ENCODE measurements around the gene SERINC2.

The SERINC2 gene

DNA sequence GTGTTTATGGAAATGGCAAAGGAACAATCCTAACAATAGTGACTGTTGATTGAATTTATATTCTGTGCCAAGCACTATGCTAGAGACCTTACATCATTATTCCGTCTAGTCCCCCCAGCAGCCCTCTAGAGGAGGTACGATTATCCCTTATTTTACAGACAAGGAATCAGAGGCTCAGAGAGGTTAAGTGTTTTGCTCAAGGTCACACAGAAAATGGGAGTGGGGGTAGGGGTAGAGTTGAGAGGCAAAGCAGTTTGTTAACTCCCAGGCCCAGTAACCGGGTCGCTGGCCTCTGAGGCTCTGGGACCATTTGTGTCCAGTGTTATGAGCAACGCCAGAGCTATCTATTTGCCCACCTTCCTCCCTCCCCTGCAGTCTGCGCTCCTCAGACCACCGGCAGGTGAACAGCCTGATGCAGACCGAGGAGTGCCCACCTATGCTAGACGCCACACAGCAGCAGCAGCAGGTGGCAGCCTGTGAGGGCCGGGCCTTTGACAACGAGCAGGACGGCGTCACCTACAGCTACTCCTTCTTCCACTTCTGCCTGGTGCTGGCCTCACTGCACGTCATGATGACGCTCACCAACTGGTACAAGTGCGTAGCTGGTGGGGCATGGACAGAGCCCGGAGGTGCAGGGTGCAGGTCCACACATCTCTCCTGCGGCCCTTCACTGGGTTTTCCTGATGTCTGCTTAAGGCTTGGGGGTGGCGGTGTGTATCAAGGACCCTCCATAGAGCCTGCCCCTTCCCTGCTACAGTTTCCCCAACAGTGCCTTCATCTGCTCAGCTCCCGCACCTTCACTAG is 19.8 kb downstream of the SERINC2 start:
- in situ Hi-C loops (cut with MboI; ENCODE audit: low sequenced_read_pairs), result no loop called here

DNA sequence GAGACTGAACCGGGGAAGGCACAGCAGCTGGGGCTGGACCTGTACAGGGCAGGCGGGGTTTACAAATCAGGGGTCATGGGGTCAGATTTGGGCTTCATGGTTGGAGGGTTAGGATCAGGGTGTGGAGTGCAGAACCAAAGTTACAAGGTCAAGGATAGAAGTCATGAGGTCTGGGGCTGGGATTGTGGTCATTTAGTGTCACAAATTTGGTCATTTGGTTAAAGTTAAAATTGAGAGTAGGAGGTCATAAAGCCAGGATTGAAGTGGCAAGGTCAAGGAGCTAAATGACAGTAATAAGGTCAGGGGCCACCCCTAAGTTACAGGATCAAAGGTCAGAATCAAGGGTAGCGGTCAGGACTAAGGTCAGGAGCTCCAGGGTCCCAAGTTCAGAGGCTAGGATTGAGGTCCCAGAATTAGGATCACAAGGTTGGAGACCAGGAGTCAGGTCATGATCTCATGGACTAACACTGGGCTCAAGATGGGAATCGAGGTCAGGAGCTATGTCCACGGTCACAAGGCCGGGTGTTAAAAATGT is 20.4 kb downstream of the SERINC2 start:
- in situ Hi-C loops (cut with MboI; ENCODE audit: low sequenced_read_pairs), result no loop called here

DNA sequence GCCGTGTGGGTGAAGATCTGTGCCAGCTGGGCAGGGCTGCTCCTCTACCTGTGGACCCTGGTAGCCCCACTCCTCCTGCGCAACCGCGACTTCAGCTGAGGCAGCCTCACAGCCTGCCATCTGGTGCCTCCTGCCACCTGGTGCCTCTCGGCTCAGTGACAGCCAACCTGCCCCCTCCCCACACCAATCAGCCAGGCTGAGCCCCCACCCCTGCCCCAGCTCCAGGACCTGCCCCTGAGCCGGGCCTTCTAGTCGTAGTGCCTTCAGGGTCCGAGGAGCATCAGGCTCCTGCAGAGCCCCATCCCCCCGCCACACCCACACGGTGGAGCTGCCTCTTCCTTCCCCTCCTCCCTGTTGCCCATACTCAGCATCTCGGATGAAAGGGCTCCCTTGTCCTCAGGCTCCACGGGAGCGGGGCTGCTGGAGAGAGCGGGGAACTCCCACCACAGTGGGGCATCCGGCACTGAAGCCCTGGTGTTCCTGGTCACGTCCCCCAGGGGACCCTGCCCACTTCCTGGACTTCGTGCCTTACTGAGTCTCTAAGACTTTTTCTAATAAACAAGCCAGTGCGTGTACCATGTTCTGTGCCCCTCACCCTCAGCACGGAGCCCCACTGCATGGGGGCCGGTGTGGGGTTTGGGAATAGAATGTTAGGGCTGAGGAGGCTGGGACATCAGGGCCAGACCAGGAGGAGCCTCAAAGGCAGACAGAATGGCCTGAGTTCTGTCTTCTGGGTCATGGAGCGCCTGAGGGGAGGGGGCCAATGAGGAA is 21.3 kb downstream of the SERINC2 start:
- in situ Hi-C loops (cut with MboI; ENCODE audit: low sequenced_read_pairs), result no loop called here

DNA sequence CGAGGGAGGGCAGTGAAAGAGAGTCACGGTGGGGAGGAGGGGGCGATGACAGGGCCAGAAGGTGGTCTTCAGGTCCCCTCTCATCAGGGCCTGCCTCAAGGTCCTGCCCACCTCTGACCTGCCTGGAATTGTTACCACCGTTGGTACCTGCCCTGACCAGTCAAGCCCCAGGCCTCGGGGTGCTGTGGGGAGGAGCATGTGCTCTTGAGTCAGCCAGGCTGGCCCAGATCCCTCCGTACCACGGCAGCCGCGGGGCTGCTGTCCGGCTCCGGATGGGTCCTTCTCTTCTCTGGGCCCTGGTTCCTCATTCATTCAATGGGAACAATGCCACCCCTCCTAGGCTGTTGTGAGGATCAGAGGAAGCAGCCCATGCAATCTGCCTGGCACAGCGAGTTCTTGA is 22.0 kb downstream of the SERINC2 start:
- in situ Hi-C loops (cut with MboI; ENCODE audit: low sequenced_read_pairs), result no loop called here

DNA sequence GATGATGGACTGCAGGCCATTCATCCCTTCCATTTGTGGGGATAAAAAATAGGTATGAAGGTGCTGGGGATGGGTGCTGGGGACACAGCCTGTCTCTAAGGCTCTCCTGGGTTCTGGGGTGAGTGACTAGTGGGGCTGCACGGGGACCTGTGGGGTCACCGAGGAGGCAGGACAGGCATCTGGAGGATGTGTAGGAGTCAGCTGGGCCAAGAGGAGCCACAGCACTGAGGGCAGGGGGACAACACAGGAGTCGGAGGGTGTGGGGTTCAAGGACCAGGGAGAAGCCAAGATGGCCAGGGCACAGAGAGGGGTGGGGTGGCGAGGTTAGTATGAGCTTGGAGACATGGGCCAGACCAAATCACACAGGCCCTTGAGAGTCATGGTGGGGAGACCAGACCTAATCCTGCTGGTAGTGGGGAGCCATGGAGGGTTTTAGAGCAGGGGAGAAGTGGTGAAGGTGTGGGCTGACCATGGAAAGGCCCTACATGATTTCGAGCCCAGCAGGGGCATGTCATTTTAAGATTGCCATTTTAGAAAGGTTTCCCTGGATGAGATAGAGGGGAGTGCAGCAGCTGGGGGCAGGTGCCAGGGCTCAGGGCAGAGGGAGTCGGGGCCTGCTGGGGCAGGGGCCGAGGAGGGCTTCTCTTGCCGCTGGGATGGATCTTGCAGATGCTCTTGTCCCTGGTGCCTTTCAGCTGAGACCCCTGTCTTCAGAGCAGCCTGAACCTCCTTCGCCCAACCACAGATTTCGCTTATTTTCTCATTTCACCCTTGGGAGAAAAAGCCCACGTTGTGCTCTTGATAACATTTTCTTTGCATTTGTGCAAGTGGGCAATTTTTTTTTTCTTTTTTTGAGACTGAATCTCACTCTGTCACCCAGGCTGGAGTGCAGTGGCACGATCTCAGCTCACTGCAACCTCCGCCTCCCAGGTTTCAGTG is 22.7 kb downstream of the SERINC2 start:
- in situ Hi-C loops (cut with MboI; ENCODE audit: low sequenced_read_pairs), result no loop called here

DNA sequence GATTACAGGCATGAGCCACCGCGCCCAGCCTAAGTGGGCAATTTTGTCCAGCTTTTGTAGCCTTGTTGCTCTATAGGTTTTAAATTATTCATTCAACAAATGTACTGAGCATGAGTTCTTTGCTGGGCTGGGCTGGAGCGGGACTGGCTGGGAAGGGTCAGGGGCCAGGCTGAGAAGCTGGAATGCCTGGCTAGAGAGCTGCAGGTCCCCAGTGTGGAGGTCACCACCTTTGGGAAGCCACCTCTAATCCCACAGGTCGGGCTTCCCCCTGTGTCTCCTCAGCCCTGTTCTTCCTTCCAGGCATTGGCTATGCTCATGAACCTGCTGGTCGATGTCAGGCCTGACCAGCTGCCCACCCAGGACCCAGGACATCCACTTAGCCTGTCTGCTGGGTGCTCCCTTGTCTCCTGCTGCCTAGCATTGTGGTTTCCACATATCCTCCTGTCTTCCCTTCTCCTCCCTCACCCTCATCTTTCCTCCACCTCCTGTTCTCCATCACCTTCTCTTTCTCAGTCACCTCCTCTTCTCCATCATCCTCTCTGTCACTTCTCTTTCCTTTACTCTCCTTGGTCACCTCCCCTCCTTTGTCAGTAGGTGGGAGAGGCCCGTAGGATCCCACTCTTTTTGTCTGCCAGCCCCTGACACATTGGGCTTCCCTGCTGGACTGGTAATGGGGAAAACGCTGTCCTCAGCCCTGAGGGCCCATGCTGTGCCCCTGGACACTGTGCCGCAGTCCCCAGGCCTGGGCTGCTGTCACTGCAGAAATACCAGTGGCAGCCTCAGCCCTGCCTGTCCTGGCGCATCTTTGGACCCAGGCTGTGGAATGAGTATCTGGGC is 23.8 kb downstream of the SERINC2 start:
- in situ Hi-C loops (cut with MboI; ENCODE audit: low sequenced_read_pairs), result no loop called here

DNA sequence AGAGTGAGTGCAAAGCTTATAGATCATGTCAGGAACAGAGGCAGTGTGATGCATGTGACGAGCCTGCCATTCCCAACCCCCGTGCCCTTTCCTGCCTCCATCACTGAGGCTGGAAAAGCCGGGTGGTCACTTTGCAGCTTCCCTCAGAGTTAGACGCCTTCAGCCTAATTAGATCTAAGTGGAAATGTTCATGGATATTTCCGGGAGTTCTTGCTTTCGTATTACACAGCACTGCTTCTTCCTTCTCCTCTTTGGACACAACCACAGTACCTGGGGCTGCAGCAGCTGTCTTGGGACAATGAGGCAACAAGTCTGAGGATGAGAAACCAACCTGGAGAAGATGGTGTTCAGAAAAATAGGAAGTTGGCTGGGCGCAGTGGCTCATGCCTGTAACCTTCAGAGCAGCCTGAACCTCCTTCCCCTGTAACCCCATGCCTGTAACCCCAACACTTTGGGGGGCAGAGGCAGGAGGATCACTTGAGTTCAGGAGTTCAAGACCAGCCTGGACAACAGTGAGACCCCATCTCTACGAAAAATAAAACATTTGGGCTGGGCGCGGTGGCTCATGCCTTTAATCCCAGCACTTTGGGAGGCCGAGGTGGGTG is 24.5 kb downstream of the SERINC2 start:
- in situ Hi-C loops (cut with MboI; ENCODE audit: low sequenced_read_pairs), result no loop called here

DNA sequence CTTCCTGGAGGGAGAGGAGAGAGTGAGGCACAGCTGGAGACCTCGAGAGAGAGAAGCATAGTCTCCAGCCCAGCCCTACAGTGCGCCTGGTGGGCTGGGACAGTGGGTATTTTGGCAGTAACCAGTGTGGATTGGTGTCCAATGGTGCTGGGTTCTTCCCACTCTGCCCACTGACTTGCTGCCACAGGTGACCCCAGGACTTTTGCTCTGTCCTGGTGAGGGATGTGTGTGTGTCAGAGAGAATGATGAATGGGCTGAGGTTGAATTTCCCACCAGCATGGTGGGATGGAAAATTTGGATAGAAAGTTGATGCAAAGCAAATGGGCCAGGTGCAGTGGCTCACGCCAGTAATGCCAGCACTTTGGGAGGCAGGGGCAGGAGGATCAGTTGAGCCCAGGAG is 26.3 kb downstream of the SERINC2 start:
- in situ Hi-C loops (cut with MboI; ENCODE audit: low sequenced_read_pairs), result no loop called here

DNA sequence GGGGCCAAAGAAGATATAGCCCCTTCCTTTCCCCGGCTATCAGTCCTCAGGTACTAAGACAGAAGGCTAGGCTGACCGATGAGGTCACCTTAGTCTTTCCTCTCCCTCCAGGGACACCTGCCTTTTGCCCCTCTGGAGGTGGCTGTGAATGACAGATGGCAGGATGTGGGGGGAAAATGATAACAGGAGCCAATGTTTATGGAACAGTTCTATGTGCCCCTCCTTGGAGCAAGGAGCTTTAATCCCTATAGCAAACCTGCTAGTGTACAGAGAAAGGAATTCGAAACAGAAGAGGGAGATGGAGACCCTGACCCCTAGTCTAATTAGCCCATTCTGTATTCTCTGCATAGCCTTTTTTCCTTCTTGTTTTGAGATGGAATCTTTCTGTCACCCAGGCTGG is 28.1 kb downstream of the SERINC2 start:
- in situ Hi-C loops (cut with MboI; ENCODE audit: low sequenced_read_pairs), result no loop called here

DNA sequence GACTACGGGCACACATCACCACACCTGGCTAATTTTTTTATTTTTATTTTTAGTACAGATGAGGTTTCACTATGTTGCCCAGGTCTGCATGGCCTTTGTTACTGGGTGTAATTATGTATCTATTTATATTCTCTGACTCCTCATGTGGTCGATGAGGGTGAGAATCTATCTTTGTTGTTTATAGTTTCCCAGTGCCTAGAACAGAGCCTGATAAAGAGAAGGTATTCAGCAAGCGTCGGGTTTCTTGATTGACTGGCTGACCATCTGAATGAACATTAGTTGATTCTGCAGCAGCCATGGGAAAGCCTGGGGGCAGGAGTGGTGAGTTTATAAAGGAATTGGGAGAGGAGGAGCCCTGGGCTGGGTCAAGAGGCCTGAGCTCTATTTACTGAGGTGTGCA is 28.5 kb downstream of the SERINC2 start:
- in situ Hi-C loops (cut with MboI; ENCODE audit: low sequenced_read_pairs), result no loop called here

DNA sequence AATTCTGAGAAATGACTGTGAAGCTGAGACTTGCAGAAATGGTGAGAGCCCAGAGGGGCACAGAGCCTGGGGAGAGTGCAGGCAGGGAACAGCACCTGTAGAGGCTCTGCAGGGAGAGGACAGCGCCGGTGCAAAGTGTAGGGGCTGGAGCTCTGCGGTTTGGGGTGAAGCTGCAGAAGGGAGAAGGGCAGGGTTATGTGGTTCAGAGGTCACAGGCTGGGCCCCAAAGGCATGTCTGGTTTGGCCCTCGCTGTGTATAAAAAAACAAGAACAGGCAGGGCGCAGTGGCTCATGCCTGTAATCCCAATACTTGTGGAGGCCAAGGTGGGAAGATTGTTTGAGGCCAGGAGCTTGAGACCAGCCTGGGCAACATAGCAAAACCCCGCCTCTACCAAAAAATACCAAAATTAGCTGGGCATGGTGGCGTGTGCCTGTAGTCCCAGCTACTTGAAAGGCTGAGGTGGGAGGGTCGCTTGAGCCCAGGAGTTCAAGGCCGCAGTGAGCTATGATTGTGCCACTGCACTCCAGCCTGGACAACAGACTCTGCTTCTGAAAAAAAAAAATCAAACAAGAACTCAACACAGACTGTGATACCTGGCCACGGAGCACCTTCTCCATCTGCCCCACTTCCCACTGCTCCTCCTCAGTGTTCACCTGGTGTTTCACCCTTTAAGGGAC is 29.1 kb downstream of the SERINC2 start:
- in situ Hi-C loops (cut with MboI; ENCODE audit: low sequenced_read_pairs), result no loop called here

DNA sequence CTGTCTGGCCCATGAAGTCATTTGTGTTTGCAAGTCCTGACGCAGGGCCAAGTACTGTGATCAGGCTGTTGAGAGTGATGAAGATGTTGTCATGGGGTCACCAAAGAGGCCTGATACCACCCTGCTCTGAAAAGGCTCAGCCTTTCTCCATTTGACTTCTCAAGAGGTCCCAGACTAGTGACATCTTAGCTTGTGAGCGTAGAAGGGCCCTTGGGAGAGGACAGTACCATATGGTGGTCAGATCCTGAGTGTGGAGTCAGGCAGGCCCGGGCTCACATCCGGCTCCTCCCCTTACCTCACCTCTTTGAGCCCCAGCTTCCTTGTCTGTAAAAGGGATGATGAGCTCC is 29.6 kb downstream of the SERINC2 start:
- in situ Hi-C loops (cut with MboI; ENCODE audit: low sequenced_read_pairs), result no loop called here

DNA sequence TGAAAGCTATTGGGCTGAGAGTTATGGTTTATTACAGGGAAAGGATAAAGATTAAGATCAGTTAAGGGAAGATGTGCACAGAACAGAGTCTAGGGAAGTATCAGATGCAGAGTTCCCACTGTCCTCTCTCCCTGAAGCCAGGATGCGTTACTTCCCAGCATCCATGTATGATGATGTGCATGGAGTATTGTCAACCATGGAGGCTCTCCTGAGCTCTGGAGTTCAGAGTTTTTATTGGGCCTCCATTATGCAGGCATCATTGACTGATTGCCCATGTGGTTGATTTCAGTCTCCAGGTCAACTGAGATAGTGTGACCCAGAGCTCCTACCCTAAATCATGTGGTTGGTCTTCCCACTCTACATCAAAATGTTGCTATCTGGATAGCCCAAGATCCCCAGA is 30.7 kb downstream of the SERINC2 start:
- in situ Hi-C loops (cut with MboI; ENCODE audit: low sequenced_read_pairs), result no loop called here

DNA sequence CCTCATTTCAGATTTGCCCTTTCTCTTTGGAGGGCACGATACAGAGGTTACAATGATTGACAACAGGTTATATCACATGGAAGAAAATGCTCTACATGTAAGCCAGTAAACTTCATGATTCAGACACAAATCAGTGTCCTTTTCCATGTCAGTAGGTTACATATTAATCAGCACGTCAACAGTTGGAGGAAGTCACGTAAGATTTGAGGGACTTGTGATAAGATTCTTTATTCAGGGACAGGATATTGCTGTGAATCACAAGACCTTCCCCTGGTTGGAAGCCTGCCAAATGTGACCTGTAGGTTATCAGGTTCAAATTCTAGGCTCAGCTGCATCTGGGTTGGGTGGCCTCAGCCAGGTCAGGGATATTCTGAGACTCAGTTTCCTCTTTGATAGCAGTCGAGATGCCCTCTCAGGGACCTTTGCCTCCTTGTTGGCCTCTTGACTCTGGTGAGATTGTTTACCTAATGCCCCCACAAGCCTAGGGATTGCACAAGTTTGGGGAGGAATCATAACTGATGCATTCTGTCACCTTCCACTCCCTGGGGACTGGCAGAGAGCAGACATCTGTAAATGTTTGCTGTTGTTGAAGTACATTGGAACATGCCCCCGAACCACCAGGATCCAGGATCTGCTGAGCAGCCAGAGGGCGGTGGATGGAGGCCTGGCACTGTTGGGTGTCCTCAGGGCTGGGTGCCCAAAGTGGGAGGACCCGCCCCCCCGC is 31.9 kb downstream of the SERINC2 start:
- in situ Hi-C loops (cut with MboI; ENCODE audit: low sequenced_read_pairs), result no loop called here

DNA sequence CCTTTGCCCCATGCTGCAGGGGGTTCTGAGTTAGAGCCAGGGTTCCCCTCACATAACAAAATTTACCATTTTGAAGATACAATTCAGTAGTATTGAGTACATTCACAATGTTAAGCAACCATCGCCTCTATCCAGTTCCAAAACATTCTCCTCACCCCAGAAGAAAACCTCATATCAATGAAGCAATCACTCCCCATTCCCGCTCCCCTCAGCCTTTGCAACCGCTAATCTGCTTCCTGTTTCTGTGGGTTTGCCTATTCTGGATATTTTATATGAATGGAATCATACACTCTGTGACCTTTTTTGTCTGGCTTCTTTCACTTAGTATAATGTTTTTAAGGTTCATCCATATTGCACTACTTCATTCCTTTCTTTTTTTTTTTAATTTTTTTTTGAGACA is 32.9 kb downstream of the SERINC2 start:
- in situ Hi-C loops (cut with MboI; ENCODE audit: low sequenced_read_pairs), result no loop called here

DNA sequence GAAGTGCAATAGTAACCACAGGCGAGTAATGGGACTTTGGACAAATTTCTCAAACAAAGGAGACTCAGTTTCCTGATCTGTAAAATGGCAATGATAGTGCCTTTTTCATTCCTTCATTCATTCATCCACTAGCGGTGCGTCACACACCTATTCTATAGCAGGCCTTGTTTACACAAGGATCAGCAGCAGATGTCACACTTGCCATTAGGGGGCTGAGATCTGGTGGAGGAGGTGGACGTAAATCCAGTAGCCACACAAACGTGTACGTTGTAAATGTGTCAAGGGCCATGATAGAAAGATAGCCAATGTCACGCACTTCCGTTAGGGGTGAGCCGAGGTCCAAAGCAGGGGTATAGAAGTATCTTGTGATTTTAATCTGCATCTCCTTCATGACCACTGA is 34.2 kb downstream of the SERINC2 start:
- in situ Hi-C loops (cut with MboI; ENCODE audit: low sequenced_read_pairs), result no loop called here

DNA sequence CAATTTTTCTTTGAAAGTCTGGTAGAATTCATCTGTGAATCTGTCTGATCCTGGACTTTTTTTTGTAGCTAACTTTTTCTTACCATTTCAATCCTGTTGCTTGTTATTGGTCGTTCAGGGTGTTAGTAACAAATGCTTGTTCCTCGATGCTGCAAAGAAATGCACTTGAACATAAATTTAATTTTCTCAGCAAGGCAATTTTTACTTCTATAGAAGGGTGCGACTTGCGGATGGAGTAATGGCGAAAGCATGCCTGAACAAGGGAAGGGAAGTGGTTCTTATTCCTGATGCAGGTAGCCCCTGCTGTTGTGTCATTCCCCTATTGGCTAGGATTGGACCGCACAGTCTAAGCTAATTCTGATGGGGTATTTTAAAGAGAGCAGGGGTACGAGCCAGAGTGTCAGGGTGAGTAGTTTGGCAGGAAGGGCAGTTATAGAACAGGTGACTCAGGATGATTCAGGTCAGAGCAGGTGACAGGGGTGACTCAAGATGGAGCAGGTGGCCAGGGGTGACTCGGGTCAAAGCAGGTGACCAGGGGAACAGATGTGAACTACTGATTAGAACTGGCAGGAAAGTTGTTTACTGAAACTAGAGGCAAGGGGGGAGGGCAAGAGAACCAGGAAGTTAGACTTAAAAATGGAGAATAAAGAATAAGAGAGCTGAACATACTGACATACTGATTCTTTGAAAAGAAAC is 40.5 kb downstream of the SERINC2 start:
- in situ Hi-C loops (cut with MboI; ENCODE audit: low sequenced_read_pairs), result no loop called here

DNA sequence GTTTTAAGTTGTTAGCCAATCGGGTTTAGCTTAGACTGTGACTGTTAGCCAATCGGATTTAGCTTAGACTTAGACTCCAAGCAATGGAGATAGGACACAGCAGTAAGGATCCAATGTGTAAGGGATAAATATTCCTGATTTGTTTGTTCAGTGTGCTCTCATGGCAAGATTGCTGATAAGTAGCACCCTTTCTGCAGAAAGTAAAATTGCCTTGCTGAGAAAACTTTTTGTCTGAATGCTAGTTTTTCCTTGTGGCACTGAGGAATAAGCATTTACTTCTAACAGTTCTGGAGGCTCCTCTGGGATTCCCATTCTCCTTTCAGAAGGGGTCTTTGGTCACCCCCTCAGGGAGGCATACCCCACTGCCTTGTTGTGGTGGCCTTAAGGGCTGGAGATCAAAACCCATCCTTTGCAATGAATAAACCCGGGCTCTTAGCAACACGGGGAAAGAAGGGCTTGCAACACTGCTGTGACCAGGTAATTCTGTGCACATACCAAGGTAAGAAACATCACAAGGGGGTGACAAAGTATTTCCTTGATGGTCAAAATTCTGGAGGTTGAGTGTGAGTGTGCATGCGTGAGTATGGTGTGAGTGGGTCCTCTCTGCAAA is 45.4 kb downstream of the SERINC2 start:
- in situ Hi-C loops (cut with MboI; ENCODE audit: low sequenced_read_pairs), result no loop called here

Data from hTERT RPE-1 (cell line).